HG03159 (cell line): ENCODE results near the gene DBT.
"Not testable (repeated sequence)": the region's sequence is repeated elsewhere in the genome, so short reads cannot be mapped to it uniquely, and the experiment has no call there.

ENCODE experiments used
- ATAC-seq: cut with Tn5 transposase; IDR thresholded peaks from one replicate; pipeline ENCODE4 v1.9.1; 2021; ENCODE audit warnings: mild to moderate bottlenecking, moderate library complexity; ENCODE audit not compliant: unreplicated experiment

Gene DBT

DNA sequence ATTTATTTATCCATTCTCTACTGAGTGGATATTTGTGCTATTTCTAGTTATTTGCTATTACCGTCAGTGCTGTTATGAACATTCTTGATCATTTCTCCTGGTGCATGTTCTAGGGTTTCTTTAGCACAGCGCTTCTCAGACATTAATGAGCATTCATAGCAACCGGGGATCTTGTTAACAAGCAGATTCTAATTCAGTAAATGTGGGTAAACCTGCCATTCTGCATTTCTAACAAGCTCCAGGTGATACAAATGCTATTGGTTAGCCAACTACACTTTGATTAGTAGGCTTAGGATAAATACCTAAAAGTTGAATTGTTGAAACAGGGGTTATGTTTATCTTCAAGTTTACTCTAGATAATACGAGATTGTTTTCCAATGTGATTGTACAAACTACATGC, 3.3 kb upstream of the DBT start:
- ATAC-seq, result no peak

DNA sequence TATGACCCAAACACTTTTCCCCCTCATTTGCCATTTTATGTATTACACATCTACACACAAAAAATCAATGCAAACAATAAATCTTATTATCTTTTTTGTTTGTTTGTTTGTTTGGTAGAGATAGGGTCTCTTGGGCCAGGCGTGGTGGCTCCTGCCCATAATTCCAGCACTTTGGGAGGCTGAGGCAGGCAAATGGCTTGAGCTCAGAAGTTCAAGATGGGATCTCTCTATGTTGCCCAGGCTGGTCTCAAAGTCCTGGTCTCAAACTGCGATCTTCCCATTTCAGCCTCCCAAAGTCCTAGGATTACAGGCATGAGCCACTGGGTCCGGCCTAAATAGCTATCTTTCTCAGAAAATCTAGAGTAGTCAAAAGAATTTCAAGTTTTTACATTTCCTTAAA, 1.2 kb upstream of the DBT start:
- ATAC-seq, result no peak

DNA sequence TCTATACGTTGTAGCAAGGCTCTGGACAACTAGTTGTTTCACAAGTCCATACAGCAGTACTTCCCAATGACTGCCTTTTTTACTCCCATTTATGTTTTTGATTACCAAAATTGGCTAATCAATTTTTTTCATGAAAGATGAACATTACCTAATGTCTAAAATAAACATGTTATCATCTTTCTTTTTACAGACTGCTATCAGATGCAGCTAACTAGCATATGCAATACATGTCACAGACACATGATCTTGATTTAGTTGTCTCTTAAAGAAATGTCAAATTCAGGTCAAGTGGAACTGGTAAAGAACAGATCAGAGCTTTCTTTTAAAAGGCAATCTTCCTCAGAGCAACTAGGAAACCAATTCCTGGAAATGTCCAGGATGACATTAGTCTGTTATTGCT, 630 bp upstream of the DBT start:
- ATAC-seq, result no peak

DNA sequence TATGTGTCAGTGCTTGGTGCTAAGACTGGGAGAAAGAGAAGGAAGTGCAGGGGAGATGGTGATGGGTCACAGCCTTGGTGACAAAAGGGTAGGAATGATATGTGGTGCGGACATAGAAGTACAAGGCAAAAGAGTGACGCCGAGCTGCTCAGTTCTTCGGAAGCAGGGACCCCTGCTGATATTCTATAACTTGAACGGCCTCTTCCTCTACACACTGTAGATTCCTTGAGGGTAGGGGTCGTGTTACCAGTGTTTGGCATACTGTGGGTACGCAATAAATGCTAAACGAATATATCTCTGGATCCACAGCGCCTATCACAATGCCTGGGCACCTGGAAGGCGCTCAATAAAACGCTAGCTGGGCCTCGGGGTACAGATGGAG, 488 bp downstream of the DBT start:
- no peak for ATAC-seq

DNA sequence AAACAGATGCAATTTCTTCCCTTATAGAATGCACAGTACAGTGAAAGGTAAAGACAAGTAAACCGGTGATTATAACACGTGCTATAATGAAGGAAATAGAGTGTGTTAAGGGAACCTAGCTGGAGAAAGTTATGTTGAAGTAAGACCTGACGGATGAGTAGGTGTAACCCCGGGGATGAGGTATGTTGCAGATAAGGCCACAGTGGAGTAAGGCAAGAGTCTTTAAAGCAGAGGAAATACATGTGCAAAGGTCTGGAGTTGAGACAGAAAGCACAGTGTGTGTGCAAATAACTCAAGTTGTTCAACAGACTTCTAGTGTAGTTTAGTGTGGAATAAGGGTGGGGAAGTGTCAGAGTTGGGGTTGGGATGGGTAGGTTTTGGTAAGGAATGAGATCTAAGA, 2.9 kb downstream of the DBT start:
- ATAC-seq, result no peak

DNA sequence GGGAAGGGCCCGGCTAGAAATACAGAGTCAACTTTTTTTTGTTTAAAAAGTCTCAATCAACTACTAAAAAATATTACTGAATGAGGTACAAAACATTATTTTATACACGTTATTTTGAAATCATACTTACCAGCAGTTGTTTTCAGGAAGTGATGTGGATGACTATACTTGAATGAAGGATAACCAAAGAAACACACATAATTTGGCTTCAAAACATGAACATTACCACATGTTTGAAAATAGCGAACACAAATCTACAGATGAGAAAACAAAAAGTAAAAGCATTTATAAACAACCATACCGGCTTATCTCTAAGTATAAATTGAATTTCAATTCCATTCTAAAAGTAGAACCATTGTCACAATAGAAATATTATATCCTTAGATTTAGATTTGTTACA, 9.0 kb downstream of the DBT start:
- no peak for ATAC-seq

DNA sequence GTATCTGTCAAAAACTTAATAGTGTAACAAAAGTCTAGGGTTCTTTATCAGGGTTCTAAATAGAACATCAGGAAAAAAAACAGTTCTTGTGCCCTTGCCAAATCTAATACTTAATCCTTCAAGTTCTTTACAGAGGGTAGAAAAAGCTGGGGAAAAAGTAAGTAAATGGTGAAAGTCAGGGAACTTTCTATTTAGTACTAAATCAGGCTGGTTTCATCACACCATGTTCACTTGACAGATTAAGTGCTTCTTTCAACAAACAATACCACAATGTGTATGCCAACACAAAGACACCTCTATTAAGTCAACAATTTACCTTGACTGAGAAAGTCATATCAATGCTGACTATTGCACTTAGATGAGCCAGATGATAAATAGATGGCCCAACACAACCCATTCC, 9.7 kb downstream of the DBT start:
- ATAC-seq, result no peak

DNA sequence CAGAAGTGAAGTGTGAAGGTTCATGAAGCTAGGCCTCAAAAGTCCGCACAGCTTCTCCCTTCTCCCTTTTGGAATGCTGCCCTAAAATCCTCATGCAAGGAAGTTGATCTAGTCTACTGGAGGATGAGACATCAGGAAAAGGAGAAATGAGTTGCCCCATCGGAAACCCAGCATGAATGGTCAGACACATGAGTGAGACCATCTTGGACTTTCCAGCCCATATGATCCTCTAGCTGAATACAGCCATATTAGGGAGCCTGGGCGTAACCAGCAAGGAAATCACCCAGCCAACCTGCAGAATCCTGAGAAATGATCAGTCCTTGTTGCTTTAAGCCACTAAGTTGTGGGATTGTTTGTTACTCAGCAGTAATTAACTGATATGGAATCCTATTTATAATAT, 12.5 kb downstream of the DBT start:
- ATAC-seq, result no peak

DNA sequence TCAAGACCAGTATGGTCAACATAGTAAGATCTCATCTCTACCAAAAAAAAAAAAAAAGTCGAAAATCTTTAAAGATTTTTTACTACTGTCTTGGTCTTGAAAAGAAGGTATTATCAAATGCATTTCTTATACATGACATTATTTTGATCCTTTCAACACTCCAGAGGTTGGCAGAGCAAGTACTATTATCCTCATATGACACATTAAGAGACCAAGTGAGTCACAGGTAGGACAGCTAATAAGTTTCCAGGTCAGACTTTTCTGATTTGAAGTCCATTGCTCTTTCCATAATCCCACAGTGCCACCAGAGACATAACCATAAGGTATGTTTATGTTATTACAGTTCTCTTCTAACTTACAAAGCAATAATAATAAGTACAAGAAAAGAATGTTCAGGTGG, 15.2 kb downstream of the DBT start:
- ATAC-seq, result no peak

DNA sequence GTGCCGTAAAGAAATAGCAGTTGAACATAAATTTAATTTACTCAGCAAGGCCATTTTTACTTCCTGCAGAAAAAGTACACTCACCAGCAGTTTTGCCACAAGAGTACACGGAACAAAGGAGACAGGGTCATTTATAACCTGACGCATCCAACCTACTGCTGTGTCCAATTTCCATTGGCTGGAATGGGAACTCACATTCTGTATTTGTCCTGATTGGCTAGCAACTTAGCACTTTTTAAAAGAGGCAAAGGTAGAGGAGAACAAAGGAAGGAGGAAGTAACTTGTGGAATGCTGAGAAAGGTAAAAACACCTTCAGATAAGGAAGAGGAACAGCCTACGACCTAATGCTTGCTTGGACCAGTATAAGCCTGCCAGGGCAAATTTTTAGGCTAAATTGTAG, 16.1 kb downstream of the DBT start:
- ATAC-seq, result not testable (repeated sequence)

DNA sequence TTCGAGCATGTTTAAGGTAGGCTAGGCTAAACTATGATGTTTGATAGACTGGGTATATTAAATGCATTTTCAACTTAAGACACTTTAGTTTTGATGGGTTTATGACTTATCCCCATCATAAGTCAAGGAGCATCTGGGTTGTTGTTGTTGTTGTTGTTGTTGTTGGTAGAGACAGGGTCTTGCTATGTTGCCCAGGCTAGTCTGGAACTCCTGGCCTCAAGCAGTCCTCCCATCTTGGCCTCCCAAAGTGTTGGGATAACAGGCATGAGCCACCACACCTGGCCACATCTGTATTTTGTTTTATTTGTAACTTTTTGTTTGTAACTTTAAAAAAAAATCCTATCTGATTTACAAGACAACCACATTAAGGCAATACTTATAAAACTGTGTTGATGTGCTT, 17.5 kb downstream of the DBT start:
- no peak for ATAC-seq

DNA sequence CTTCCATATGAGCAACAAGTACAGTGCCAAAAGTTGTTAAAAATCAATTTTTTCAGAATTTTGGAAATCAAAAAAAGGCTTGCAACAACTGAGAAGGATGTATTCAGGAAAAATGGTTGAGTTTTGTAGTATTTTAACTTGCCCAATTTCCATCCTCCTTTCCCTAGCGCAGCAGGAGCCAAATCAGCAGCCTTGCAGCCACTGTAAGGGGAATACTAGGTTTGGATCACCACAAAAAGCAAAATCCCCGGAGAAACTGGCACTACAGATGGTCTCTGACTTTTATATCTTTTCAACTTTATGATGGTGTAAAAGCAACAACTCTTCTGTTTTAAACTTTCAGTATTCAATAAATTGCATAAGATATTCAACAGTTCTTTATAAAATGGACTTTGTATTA, 17.9 kb downstream of the DBT start:
- no peak for ATAC-seq

DNA sequence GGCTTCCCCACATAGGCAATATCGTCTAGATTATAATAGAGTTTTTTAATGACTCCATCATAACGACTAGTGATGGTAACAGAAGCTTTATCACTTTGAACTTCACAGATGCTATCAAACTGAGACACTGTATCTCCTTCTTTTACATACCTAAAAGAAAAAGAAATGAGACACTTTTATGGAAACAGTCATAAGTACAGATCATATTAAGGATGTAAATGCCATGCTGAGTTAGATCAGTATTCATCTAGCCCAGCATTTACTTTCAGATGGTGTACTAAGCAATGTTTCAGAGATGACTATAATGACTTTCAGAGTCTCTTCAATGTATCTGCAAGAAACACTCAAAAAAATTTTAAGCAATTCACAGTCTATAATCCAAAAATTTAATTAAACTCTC, 18.9 kb downstream of the DBT start:
- ATAC-seq, result no peak

DNA sequence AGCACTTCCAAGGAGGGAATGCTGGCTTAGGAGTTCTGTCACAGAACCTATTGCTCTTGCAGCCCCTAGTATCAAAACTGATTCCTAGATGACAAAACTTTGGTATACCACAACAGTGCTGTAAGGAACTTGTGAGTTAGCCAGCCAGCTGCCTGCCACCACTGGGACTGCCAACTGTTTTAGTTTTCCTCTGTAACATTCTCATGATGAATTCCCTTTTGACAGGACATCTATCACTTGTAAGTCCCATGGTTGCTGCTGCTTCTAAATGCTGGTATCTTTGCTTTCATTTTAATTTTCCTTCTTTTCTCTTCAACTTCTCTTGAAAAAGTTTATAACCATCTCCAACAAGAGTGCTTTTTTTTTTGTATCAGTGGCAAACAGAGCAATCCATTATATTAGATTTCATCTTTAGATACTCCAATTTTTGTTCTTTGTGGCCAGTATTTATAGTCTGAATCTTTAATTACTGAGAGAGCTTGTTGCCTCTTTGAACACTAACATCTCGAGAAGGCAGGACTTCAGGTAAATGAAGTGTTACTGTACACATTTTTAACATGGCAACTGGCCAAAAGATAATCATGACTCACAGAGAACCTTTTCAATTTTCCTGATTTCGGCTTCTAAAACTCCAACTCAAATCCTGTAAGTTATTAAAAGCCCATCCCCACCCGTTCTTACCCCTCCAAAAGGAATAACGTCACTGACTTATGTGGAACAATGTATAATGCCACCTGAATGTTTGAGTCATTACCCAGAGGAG, 19.8 kb downstream of the DBT start:
- no peak for ATAC-seq

DNA sequence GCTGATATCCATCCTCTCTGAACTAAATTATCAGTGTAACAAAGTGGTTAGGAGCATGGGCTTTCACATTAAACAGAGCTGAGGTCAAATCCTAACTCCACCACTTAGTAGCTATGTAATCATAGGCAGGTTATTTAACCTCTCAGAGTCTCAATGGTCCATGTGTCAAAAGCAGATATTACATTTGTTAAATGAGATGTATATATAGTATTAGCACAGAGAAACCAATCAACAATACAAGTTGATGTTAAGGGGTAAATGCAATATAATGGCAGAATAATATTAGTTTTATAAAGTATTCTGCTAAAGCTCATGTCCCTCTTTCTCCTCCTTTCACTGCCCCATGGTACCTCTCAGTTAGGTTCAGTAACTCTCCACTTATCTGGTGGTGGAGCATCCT, 27.2 kb downstream of the DBT start:
- ATAC-seq, result no peak

DNA sequence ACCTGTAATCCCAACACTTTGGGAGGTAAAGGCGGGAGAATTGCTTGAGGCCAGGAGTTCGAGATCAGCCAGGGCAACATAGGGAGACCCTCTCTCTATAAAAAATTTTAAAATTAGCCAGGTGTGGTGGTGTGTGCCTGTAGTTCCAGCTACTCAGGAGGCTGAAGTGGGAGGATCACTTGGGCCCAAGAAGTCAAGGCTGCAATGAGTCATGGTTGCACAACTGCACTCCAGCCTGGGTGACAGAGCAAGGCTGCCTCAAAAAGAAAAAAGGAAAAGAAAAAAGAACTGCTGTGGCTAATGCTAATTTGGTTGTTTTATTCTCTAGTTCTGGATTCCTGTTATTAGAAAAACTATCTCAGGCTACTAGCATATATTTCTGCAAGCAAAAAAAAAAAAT, 29.8 kb downstream of the DBT start:
- no peak for ATAC-seq

DNA sequence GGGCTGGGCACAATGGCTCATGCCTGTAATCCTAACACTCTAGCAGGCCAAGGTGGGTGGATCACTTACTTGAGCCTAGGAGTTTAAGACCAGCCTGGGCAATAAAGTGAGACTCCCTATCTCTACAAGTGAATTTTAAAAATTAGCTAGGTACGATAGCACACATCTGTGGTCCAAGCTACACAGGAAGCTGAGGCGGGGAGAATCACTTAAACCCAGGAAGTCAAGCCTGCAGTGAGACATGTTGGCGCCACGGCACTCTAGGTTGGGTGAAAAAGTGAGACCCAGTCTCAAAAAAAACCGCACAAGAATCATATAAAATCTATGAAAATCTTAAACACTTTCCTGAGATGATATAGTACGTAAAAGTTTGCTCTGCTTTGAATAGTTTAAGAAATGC, 30.2 kb downstream of the DBT start:
- ATAC-seq, result no peak

DNA sequence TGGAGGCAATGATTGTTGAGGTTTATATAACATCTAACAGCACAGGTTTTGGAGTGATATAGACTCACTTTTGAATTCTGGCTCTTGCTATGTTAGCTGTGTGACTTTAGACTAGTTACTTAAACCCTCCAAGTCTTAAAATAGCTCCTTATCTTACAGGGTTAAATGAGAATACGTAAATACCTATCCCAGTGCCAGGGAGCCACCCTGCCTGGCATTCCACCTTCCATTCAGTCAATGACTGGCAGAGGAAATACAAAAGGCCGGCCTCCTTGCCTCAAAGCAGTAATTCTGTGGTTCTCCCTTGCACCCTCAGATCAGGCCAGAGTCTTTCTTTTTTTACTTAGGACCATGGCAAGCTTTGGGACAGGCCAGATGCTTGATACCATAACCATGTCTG, 31.8 kb downstream of the DBT start:
- no peak for ATAC-seq

DNA sequence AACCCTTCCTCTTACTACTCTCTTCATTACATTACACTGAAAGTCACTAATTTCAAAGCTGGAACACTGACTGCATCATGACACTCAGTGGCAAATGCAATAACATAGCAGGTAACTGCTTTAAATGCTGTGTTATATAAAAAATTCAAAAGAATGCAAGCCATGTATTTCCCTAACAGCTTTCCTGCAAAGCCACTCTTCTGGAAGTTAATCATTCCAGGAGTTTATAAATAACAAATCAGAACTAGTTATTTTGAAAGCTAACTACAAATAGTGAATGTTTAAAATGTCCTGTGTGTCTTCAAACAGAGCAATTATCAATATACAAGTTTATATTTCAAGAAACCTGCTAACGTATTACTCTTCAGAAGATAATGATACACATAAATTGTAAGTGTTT, 34.5 kb downstream of the DBT start:
- ATAC-seq, result no peak

DNA sequence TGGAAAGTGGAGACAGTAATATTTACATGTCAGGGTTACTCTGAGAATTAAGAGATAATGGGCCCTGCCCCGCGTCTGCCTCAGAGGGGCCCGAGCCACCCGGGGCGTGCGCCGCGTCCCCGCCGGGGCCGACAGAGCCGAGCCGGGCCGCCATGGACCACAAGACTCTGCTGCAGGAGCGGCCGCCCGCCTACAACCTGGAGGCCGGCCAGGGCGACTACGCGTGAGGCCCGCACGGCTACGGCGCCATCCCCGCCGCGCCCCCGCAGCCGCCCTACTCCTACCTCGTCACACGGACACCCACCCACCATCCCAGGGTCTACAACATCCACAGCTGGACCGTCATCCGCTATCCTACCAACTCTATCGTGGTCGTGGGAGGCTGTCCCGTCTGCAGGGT, 36.5 kb downstream of the DBT start:
- ATAC-seq, result no peak

DNA sequence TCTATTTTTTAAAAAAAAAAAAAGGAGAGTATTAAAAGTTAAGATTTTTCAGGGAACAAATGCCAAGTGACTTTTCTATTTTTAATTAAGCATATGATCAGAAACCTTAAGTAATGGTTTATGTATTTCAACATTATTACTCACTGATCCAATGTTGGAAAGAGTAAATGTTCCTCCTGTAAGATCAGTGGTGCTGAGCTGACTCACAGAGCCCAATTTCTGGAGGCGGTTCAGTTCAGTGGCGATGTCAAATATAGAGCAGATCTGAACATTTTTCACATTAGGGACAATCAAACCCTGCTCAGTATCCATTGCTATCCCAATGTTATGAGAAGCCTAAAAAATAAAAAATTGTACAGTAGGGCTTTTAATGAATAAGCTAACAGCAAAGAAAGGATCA, 43.3 kb downstream of the DBT start:
- ATAC-seq, result no peak

DNA sequence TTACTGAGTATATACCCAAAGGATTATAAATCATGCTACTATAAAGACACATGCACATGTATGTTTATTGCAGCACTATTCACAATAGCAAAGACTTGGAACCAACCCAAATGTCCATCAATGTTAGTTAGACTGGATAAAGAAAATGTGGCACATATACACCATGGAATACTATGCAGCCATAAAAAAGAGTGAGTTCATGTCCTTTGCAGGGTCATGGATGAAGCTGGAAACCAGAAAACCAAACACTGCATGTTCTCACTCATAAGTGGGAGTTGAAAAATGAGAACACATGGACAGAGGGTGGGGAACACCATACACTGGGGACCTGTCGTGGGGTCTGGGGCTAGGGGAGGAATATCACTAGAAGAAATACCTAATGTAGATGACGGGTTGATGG, 44.0 kb downstream of the DBT start:
- not testable (repeated sequence) for ATAC-seq

DNA sequence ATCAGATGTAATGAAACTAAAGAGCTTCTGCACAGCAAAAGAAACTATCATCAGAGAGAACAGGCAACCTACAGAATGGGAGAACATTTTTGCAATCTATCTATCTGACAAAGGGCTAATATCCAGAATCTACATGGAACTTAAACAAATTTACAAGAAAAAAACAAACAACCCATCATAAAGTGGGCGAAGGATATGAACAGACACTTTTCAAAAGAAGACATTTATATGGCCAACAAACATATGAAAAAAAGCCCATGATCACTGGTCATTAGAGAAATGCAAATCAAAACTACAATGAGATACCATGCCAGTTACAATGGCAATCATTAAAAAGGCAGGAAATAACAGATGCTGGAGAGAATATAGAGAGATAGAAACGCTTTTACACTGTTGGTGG, 44.5 kb downstream of the DBT start:
- ATAC-seq, result not testable (repeated sequence)
